NK-92 treated with Interleukin-12 subunit alpha and Interleukin-12 subunit beta, amount 100 ng/mL, for 24 hours (cell line): ENCODE measurements around the gene MRGPRE.

Experiments used
- DNase-seq: peaks from one replicate; lab custom pipeline; 2025; lab: John Stamatoyannopoulos, UW

Gene MRGPRE

DNA sequence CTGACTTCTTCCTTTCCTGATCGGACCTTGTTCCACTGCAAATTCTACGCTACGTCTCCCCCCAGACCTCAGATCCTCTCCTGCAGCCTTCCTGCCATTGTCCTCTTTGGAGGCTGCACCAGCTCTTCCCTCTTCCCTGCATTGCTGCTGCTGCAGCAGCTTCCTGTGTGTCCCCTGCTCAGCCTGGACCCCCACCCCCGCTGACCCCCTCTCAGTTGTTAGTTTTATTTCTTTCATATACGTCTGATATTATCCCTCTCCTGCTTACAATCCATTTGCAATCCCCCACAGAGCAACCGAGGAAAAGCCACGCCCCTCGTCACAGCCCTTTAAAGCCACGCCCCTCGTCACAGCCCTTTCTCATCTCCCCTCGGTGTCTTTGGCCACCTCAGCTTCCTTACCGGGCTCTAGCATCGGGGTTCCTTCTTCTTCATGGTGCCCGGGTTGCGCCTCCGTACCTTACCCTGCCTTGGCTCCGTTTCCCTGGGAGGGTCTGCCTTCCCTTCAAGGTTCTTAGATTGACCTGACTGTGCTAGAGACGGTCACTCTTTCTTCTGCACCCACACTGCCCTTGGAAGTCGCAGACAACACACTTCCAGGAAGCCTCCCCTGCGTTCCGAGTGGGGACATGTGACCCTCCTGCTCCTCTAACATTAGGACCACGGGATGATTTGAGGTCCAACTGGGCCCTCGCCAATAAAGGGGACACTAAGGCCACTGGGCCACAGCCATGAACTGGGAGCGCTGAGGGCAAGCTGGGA lies 18.4 kb downstream of the MRGPRE start:
- no peak for DNase-seq

- no peak for DNase-seq
Observed at GRCh38 chr11:3208272-3208671, 23.9 kb downstream of the MRGPRE start.

GRCh38 chr11:3207526-3208189 lies 24.6 kb downstream of the MRGPRE start:
- no peak for DNase-seq

DNA sequence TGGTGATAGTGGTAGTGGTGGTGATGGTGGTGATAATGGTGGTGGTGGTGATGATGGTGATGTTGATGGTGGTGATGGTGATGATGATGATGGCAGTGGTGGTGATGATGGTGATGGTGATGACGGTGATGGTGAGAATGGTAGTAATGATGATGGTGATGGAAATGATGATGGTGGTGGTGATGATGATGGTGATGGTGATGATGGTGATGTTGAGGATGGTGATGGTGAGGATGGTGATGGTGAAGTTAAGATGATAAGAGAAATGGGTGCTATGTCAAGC lies 25.4 kb downstream of the MRGPRE start:
- DNase-seq = no peak

DNA sequence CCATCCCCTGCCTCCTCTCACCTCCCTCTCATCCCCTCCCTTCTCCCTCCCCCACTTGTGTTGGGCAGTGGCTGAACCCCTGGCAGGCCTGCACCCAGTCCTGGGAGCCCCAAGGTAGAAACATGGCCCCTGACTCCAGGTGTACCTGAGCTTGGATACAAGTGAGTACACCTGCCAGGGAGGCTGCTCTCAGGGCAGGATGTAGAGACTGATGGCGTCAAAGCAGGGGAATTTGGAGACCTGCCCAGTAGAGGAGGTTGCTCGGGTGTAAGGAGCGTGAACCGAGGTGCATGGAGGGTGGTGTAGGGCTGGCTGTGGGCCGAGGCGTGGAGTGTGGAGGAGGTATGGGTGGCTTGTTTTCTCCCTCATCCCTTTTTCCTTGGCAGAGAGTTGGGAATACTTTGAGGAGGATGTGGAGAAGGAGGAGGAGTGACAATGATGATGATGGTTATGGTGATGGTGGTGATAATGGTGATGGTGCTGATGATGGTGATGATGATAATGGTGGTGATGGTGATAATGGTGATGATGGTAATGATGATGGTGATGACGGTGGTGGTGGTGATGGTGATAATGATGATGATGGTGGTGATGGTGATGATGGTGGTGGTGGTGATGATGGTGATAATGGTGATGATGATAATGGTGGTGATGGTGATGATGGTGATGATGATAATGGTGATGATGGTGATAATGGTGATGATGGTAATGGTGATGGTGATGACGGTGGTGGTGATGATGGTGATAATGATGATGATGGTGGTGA lies 25.9 kb downstream of the MRGPRE start:
- DNase-seq = no peak

- DNase-seq = no peak
Observed at GRCh38 chr11:3205261-3206155, 26.7 kb downstream of the MRGPRE start.

DNA sequence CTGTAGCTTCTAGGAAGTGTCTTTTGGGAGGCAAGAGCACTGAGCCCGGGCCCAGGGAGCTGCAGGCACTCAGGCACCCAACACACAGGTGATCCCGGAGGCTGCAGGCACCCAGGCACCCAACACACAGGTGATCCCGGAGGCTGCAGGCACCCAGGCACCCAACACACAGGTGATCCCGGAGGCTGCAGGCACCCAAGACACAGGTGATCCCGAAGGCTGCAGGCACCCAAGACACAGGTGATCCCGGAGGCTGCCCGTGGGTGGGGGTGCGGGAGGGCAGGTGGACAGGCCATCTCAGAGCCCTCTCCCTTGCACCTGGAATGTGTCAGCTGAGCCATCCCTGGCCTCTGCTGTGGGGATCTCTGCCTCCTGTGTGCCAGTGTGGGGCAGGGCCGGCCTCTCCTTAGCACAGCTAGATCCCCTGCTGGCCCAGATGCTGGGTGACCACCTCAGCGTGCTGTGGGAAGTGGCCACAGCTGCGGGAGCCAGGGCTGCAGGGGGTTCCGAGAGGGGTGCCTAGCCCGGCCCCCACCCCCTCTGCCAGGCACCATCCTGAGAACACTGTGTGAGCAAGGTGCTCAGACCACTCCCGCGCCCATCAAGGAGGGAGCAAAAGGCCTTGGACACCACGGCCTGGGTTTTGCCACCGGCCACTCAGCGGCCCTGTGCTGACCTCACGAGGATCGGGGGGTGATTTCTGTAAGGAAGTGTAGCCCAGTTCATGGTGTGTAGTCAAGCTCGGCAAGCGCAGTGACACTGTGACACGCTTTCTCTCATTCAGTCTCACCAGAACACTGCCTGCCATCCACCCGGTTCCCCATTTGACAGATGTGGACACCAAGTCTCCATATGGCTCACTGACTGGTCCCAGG lies 27.8 kb downstream of the MRGPRE start:
- DNase-seq = no peak

- DNase-seq = no peak
Observed at GRCh38 chr11:3203221-3204043, 28.8 kb downstream of the MRGPRE start.

- no peak for DNase-seq
Observed at GRCh38 chr11:3202759-3203158, 29.5 kb downstream of the MRGPRE start.

DNA sequence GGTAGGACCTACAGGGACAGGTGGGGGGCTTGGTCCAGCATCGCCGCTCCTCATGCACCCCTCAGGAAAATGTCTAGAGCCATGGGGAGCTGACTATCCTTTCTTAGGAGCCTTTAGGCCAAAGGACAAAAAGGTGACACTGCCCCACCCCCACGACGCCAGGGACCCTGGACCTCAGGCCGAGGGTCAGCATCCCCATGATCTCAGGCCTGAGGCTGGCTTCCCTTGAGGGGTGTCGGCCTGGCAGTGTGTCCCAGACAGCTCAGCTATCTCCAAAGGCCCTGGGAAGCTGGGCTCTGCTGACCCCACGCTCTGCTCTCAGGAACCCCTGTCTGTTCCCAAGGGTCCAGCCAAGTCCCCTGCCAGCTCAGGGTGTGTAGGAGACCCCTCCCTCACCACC lies 29.9 kb downstream of the MRGPRE start:
- DNase-seq = no peak

DNA sequence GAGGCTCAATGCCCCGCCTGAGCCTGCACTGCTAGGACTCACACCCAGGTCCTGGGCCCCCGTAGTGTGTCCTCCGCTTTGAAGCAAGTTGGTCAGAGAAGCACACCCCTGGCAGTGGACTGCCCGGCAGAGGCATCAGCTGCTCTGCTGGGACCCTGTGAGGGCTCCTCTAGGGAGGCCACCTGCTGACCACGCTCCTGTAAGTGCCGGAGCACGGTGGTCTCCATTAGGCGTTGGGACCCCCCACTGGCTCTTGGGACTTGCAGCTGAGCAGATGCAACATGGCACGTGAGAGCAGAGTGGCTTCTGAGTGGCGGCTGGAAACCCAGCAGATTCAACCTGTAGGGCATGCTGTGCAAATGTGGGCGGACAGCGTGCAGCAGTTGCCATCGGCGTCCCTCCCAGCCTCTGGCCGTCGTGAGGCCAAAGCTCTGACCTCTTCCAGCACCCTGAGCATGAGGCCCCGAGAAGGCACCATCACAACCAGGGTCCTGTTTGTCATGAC lies 30.5 kb downstream of the MRGPRE start:
- no peak for DNase-seq

DNA sequence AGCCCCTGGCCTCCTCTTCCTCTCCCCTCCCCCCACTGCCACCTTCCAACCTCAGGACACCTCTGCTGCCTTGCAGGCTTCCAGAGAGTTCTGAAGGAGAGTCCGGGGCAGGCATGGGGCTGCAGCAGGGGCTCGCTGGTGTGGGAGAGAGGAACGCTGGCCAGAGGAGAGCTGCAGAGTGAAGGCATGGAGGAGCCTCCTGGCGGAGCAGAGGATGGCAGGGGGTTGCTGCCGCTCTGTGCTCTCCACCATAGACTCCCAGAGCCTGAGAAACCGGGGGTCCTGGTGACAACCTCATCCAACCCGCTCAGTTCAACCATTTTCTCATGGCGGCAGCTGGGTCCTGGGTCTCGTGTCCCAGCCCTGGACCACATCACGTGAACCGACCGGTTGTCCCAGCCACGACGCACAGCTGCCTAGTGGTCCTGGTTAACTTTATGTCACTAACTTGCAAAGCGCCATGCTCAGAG lies 31.1 kb downstream of the MRGPRE start:
- no peak for DNase-seq

- no peak for DNase-seq
Observed at GRCh38 chr11:3200388-3201111, 31.7 kb downstream of the MRGPRE start.

DNA sequence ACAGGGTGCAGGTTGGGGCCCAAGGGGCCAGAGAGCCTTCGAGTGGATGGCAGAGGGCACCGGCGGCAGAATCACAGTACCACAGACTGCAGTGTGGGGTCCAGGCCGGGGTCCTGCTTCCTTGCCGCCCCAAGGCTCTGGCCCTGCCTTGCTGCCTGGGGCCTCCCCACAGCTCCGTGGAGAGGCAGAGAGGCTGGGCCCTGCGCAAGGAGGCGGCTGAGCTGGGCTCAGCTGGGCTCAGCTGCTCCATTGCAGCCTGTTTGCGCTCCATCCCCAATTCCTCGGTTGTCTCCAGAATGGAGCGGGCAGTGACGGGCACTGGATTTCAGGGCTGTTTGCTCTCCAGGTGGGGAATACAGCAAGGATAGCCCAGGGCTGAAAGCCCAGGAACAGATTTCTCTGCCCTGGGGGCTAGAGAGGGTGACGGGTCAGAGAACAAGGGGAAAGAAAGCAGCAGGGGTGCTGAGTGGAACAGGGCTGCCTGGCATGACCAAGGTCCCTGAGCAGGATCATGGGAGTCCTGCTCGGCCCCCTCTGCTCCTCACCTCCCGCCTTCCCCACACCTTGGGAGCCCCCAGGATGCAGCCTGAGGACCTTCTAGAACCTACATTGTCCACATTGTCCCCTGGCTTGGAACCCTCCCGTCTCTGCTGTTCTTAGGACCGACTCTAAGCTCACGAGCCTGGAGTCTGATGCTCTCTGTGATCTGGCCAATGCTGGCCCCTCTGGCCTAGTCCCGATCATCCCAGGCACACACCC lies 32.5 kb downstream of the MRGPRE start:
- no peak for DNase-seq

GRCh38 chr11:3198815-3199214 lies 33.4 kb downstream of the MRGPRE start:
- DNase-seq = no peak

- DNase-seq = no peak
Observed at GRCh38 chr11:3197878-3198528, 34.2 kb downstream of the MRGPRE start.

GRCh38 chr11:3197044-3197695 lies 35.0 kb downstream of the MRGPRE start:
- DNase-seq = no peak
